Natural killer cell treated with Interleukin-12 subunit alpha and Interleukin-12 subunit beta and Interleukin-15 and Interleukin-18, amount 100 ng/mL, for 72 hours (primary cell): Measurements from ENCODE around the gene IDH3B. TPM values are rescaled to one million over a fixed set of nuclear protein-coding genes. Genes with fewer than 3 reads are reported as not detected.

Experiments
- ATAC-seq, 2 donors: fragments of 150-1000 bp; cut with Tn5 transposase in 1 of 2; sonication (Bioruptor Pico), chemical (Tn5 transposase) in 1 of 2; 2 replicates each; pipeline ENCODE4 v1.10.0; 2021
- DNase-seq: peaks from one replicate; pipeline ENCODE4 v3.0.0; 2022; ENCODE audit warnings: low spot score
- H3K27ac Mint-ChIP-seq, 2 donors: 1 replicate in 1 of 2; 2 replicates in 1 of 2; pipeline ENCODE4 v1.8.0; 2022; ENCODE audit warnings: mixed read lengths in 2 of 2, mild to moderate bottlenecking in 1 of 2, moderate library complexity in 1 of 2
- H3K27me3 Mint-ChIP-seq, 2 donors: 1 replicate in 1 of 2; 2 replicates in 1 of 2; pipeline ENCODE4 v1.8.0; 2022; ENCODE audit warnings: mixed read lengths in 2 of 2
- H3K36me3 Mint-ChIP-seq: one replicate; pipeline ENCODE4 v1.8.0; 2022; ENCODE audit warnings: mixed read lengths
- H3K4me1 Mint-ChIP-seq, 2 donors: 1 replicate in 1 of 2; 2 replicates in 1 of 2; pipeline ENCODE4 v1.8.0; 2022; ENCODE audit warnings: low read depth in 2 of 2, mixed read lengths in 2 of 2, mild to moderate bottlenecking in 1 of 2
- H3K4me3 Mint-ChIP-seq: one replicate; pipeline ENCODE4 v1.8.0; 2022; ENCODE audit warnings: mixed read lengths
- H3K9me3 Mint-ChIP-seq: 2 replicates; pipeline ENCODE4 v1.8.0; 2022; ENCODE audit warnings: mixed read lengths
- total RNA-seq, 2 donors: library from RNA; stranded (reverse); gene quantifications; one replicate each; pipeline ENCODE4 v1.2.3, GENCODE V29; 2022

Gene IDH3B
- total RNA-seq, 2 donors from 2014 or later = 114 to 120 TPM

DNA sequence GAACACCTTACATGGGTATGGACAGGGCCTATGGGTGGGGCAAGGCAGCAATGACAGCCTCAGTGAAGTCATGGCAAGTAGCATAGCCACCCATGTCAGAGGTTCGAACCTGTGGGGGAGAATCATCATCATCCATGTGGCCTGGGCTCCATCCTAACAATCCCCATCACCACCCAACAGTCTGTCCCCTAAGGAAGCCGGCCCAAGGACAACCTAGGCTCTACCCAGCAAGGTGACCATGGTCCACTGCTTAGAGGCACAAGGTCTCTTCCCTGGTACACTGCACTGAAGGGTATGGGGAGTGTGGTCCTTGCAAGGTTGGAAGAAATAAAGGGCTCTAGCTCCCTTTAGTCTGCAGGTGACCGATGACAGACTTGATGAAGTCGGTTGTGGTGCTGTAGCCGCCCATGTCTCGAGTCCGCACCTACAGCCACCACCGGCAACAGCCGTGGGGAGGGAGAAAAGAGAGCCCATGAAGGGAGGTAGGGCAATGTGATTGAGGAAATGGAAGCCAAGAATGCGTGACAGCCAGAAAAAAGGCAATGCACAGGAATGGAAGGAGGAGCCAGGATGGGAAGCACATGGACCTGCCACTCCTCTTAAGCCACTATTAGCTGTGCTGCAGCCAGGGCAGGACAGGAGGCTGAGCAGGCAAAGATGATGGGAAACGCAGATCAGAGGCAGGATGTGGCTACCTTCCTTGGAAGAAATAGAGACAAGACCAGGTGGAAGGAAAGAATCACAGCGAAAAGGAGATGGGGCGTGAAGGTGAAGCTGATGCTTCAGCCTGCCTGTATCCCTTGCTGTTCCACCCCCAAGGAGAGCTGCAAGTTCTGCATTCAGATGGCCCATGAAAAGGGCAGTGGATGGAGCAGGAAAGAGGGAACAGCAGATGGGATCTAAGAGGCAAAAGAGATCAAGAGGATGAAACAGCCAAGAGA is 5.3 kb downstream of the IDH3B start:
- Mint-ChIP-seq H3K4me1 (peaks cover 45 to 57% of the 10 kb centered on the region in 2 donors), H3K9me3 (no peaks in the 10 kb centered on the region), H3K4me3 (peak overlapping the region; percentile 21), H3K36me3 (peaks cover 49% of the 10 kb centered on the region), H3K27me3 (no peaks in the 10 kb centered on the region), H3K27ac (peak overlapping the region in 1 of 2 donors; percentile 72)
- peak; percentile 34 to 48 for ATAC-seq
- no peak for DNase-seq

DNA sequence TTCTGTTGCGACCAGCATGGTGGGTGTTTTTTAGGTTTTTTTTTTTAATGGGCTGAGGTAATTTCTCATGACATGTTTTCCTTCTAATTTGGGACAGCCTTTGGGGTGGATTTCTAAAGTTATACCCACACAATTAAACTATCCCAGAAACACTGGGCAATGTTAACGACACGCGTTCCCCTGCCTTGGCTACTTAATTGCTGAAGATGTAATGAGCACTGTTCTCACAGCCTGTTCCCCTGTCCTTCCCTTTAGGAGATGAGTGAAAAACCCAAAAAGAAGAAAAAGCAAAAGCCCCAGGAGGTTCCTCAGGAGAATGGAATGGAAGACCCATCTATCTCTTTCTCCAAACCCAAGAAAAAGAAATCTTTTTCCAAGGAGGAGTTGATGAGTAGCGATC is 6.3 kb downstream of the IDH3B start:
- Mint-ChIP-seq H3K36me3 (peaks cover 49% of the 10 kb centered on the region), H3K4me3 (no peak overlapping the region), H3K27ac (peak overlapping the region in 1 of 2 donors; percentile 72), H3K27me3 (no peaks in the 10 kb centered on the region), H3K4me1 (peaks cover 45 to 51% of the 10 kb centered on the region in 2 donors), H3K9me3 (no peaks in the 10 kb centered on the region)
- no peak for DNase-seq
- ATAC-seq = no peak

DNA sequence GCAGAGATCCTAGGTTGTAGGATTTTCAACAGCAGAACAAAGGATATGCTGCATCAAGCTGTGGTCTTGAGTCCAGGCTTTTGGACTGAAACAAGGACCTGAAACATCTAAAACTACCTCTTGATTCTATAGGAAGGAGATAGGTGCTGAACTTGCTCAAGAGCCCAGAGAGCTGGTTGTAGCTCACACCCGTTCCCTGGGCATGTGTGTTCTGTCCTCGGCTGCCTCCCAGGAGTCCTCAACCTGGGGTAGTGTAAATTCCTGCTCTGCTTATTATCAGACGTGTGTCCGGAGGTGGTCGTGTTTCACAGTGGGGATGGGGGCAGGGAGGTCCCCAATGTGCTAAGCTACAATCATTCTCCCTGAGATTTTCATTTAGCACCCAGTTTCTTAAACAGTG is 6.8 kb downstream of the IDH3B start:
- H3K4me3 Mint-ChIP-seq = peak overlapping the region; percentile 40

DNA sequence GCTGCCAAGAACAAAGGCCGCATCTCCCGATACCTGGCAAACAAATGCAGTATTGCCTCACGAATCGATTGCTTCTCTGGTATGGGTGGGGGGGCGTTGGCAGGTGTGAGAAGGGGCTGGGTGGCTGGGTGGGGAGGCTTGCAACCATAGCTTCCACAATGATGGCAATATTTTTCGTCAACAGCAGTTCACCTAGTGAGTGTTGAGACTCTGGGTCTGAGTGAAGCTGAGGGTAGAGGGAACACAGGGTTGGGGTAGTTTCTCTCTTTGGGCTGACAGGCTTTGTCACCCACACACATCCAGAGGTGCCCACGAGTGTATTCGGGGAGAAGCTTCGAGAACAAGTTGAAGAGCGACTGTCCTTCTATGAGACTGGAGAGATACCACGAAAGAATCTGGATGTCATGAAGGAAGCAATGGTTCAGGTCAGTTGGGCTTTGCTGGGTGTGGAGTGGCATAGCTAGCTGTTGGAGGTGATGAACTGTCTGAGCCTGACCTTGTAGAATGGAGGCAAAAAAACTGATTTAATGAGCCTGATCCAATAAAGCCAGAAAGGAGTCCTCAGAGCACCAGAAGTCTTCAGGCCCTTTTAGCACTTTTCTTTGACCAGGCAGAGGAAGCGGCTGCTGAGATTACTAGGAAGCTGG is 7.4 kb downstream of the IDH3B start:
- Mint-ChIP-seq H3K4me3 (peak overlapping the region; percentile 40), H3K27me3 (no peaks in the 10 kb centered on the region), H3K36me3 (peaks cover 39% of the 10 kb centered on the region), H3K9me3 (no peaks in the 10 kb centered on the region), H3K27ac (peak overlapping the region; percentile 1 to 69), H3K4me1 (peaks cover 36 to 44% of the 10 kb centered on the region in 2 donors)
- ATAC-seq = no peak
- no peak for DNase-seq

More for the DNA sequence above, 6.8 kb downstream of the IDH3B start:
- Mint-ChIP-seq H3K4me1 (peaks cover 42 to 49% of the 10 kb centered on the region in 2 donors), H3K27me3 (no peaks in the 10 kb centered on the region), H3K36me3 (peaks cover 46% of the 10 kb centered on the region), H3K9me3 (no peaks in the 10 kb centered on the region), H3K27ac (peak overlapping the region; percentile 1 to 69)
- ATAC-seq = no peak
- DNase-seq = no peak

DNA sequence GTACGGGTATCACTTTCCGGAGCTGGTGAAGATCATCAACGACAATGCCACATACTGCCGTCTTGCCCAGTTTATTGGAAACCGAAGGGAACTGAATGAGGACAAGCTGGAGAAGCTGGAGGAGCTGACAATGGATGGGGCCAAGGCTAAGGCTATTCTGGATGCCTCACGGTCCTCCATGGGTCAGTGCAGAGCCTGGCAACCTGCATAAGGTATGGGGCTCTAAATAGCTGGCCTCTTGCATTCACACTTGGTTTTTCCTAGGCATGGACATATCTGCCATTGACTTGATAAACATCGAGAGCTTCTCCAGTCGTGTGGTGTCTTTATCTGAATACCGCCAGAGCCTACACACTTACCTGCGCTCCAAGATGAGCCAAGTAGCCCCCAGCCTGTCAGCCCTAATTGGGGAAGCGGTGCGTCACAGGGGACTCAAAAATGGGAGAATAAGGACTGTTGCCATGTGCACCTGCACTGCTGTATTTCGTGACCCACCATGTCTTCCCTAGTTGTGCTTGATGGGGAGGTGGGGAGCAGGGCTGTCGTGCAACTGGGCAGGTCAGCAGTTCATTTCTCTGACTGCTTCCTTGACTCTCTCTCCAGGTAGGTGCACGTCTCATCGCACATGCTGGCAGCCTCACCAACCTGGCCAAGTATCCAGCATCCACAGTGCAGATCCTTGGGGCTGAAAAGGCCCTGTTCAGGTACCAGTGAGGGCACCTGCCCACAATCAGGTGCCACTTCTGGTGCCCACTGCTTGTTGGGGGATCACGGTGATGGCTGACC is 8.5 kb downstream of the IDH3B start:
- no peak for ATAC-seq
- Mint-ChIP-seq H3K4me3 (peak overlapping the region; percentile 86), H3K27ac (peak overlapping the region; percentile 69 to 85), H3K4me1 (peaks cover 34 to 38% of the 10 kb centered on the region in 2 donors), H3K36me3 (peaks cover 37% of the 10 kb centered on the region), H3K27me3 (no peaks in the 10 kb centered on the region), H3K9me3 (no peaks in the 10 kb centered on the region)
- no peak for DNase-seq

DNA sequence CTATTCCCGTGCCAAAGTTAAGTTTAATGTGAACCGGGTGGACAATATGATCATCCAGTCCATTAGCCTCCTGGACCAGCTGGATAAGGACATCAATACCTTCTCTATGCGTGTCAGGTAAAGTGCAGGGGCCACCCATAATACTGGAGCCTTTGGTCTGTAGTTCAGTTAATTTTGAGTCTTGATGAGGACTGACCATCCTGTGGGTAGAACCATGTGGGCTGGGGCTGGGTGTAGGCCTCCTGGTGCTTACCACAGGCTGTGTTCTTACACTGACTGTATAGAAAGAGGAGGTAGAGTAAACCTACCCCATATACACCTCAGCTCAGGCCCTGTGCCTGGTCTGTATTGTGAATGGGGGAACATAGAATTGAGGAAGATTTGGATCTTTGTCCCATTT is 9.2 kb downstream of the IDH3B start:
- Mint-ChIP-seq H3K4me1 (peaks cover 34% of the 10 kb centered on the region in 2 donors), H3K27me3 (no peaks in the 10 kb centered on the region), H3K9me3 (no peaks in the 10 kb centered on the region), H3K36me3 (peaks cover 37% of the 10 kb centered on the region), H3K27ac (peak overlapping the region; percentile 67 to 85), H3K4me3 (peak overlapping the region; percentile 86)
- DNase-seq = no peak
- ATAC-seq = no peak

DNA sequence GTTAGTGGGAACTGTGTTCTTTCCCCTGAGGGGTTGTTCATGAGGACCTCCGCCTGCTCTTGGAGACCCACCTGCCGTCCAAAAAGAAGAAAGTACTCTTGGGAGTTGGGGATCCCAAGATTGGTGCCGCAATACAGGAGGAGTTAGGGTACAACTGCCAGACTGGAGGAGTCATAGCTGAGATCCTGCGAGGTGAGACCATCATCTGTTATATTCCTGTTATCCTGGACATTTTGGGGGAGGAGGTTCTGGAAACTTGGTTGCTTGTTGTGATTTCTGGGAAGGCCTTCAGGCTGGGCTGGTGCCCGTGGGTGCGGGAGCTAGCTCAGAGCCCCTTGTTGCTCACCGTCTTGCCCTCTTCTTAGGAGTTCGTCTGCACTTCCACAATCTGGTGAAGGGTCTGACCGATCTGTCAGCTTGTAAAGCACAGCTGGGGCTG is 9.6 kb downstream of the IDH3B start:
- peak overlapping the region; percentile 67 to 85 for H3K27ac Mint-ChIP-seq
- no peaks in the 10 kb centered on the region for H3K27me3 Mint-ChIP-seq
- peak overlapping the region; percentile 86 for H3K4me3 Mint-ChIP-seq
- DNase-seq = no peak
- ATAC-seq = no peak
- H3K36me3 Mint-ChIP-seq = peaks cover 37% of the 10 kb centered on the region
- H3K4me1 Mint-ChIP-seq = peaks cover 34% of the 10 kb centered on the region in 2 donors
- no peaks in the 10 kb centered on the region for H3K9me3 Mint-ChIP-seq

DNA sequence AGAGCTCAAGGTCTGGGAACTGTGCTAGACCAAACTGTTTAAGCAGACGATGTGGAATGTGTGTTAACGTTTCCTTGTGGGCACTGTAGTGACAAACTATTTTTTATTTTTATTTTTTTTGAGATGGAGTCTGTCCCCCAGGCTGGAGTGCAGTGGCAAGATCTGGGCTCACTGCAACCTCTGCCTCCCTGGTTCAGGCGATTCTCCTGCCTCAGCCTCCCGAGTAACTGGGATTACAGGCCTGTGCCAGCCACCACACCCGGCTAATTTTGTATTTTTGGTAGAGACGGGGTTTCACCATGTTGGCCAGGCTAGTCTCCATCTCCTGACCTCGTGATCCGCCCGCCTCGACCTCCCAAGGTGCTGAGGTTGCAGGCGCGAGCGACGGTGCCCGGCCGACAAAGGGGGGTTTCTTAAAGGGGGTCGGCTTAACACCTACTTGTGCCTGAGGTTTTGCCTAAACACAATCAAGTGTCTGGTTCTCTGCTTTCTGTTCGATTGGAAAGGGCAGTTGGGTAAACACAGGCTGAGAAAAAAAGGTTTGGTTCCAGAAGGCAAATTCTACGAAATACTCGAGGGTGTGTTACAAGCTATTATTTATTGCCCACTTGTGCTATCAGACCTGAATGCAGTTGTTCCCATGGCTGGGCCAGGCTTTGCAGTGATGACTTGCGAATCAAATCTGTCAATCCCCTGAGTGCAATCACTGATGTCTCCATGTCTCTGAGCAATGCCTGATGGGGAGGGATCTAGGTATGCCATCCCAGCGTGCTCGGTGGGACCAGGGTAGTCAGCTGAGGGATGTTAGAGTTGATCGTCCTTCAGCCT is 10.2 kb downstream of the IDH3B start:
- peaks cover 30% of the 10 kb centered on the region in 2 donors for H3K4me1 Mint-ChIP-seq
- H3K27me3 Mint-ChIP-seq = no peaks in the 10 kb centered on the region
- peak overlapping the region; percentile 86 for H3K4me3 Mint-ChIP-seq
- DNase-seq = no peak
- H3K9me3 Mint-ChIP-seq = no peaks in the 10 kb centered on the region
- peak overlapping the region; percentile 67 to 85 for H3K27ac Mint-ChIP-seq
- H3K36me3 Mint-ChIP-seq = peaks cover 33% of the 10 kb centered on the region
- no peak for ATAC-seq

DNA sequence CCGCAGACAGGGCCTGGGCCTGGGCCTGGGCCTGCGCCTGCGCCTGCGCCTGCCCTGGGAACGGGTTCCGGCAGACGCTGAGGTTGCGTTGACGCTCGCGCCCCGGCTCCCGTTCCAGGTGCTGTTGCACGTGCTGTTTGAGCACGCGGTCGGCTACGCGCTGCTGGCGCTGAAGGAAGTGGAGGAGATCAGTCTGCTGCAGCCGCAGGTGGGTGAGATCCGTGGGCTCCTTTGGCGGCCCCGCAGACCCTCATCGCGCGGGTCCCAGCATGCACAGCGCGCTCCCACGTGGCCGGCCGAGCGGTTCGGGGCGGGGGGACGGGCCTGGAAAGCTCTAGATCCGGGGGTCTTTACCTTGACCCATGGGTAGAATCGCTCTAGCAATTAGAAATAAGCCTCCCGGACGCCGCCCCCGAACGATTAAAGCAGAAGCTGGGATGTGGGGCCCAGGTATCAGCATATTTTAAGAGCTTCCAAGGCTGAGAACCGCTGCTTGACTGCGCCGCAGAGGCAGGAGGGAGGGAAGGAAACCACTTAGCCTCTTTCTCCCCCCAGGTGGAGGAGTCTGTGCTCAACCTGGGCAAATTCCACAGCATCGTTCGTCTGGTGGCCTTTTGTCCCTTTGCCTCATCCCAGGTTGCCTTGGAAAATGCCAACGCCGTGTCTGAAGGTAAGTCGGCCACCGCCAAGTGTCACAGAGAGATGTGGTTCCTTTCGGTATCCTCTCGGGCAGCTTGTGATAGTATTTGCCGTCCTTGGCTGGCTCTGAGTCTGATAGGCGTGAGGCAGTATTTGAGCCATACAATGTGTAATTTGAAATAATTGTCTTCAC is 11.1 kb downstream of the IDH3B start:
- DNase-seq = no peak
- H3K27ac Mint-ChIP-seq = peak overlapping the region; percentile 67 to 85
- H3K36me3 Mint-ChIP-seq = peaks cover 28% of the 10 kb centered on the region
- H3K4me1 Mint-ChIP-seq = peaks cover 26 to 28% of the 10 kb centered on the region in 2 donors
- no peaks in the 10 kb centered on the region for H3K27me3 Mint-ChIP-seq
- ATAC-seq = peak; percentile 66 to 71
- H3K4me3 Mint-ChIP-seq = peak overlapping the region; percentile 86
- H3K9me3 Mint-ChIP-seq = no peaks in the 10 kb centered on the region

DNA sequence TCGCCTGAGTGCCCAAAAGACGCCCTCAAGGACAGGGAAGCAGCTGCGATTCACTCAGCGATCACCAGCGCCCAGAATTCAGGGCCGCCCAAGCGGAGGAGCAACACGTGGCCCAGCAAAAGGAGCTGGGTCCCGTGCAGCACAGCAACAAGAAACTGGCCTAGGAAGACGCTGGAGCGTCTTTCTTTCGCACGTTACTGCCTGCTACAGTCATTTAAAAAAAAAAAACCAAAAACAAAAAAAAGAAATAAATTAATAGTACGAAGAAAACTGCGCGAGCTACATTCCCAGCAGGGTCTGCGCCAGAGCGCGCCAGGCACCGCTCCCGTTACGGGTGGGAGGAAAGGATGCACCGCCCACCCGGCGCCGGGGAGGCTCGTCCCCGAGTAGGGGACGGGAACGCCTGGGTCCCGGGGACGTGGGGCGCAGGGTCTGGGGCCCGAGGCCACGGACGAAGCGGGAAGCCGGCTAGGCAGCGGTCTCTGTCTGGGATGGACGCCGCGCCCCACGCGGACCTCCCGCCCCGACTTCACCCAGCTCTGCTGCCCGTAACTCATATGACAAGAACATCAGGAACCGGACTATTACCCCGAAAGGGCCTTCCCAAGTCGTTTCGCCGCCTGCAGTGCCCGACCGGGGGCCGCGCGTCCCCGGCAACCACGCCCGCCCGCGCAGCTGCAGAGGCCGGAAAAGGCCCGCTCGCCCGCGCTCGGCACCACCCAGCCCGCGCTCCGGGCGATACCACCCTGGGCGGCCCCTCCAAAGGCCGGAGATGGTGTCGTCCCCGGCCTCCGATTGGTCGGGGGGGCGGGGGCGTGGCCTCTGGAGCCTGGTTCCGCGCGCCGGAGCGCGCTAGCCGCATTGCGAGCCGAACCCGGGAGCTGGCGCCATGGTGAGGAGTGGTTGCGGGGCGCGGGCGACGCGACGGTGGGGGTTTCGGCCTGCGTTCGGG is 12.0 kb downstream of the IDH3B start, which contains the start of gene NOP56:
Gene NOP56 (plus strand): TSS at position 861 of the 952 bp plus-strand sequence. CDS start 29 bp downstream, at position 890.
- DNase-seq = peak; percentile 96
- no peaks in the 10 kb centered on the region for H3K27me3 Mint-ChIP-seq
- H3K36me3 Mint-ChIP-seq = peaks cover 21% of the 10 kb centered on the region
- peak within 1 kb of the TSS; percentile 89 to 91 for H3K27ac Mint-ChIP-seq
- H3K9me3 Mint-ChIP-seq = no peaks in the 10 kb centered on the region
- peak; percentile 96 to 97 for ATAC-seq
- H3K4me3 Mint-ChIP-seq = peak within 1 kb of the TSS; percentile 90
- H3K4me1 Mint-ChIP-seq = peaks cover 25 to 28% of the 10 kb centered on the region in 2 donors

DNA sequence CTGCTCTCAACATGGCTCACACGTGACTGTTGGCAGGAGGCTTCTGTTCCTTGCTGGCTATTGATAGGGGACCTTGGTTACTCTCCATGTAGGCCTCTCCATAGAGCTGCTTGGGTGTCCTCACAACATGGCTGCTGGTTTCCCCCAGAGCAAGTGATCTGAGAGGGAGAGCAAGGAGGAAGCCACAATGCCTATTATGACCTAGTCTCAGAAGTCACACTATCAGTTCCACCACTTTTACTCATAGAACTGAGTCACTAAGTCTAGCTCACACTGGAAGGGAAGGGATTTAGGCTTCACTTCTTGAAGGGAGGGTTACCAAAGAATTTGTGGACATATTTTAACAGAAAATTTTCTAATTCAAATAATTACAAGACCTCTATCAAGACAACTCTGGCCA is 20.3 kb downstream of the IDH3B start:
- no peak for ATAC-seq
- Mint-ChIP-seq H3K9me3 (no peaks in the 10 kb centered on the region), H3K4me3 (no peak overlapping the region), H3K4me1 (peaks cover 13% of the 10 kb centered on the region in 2 donors), H3K36me3 (no peaks in the 10 kb centered on the region), H3K27ac (no peak overlapping the region), H3K27me3 (no peaks in the 10 kb centered on the region)
- no peak for DNase-seq
